SU-DHL-6 (cell line): ENCODE data around the gene GRIK2.

Experiments used
- CTCF ChIP-seq: fragments of 200-600 bp; sonication (generic); IDR thresholded peaks from one replicate; pipeline ENCODE4 v1.5.1; 2017; ENCODE audit warnings: antibody characterized with exemption, mild to moderate bottlenecking, low read length, moderate library complexity; ENCODE audit not compliant: insufficient read depth, poor library complexity, severe bottlenecking
- EZH2phosphoT487 ChIP-seq: fragments of 200-600 bp; sonication (generic), shearing (Covaris generic); conservative IDR thresholded peaks from 2 replicates; pipeline ENCODE4 v1.6.1; 2018; ENCODE audit warnings: mild to moderate bottlenecking, antibody characterized with exemption, low read length, moderate library complexity, mixed read lengths

GRCh38 chr6:101907356-101908217 is 514.1 kb downstream of the GRIK2 start:
- TF ChIP-seq CTCF (no peak), EZH2phosphoT487 (no peak)
